Measurements from ENCODE around the gene RRBP1. TPM values are rescaled to one million over a fixed set of nuclear protein-coding genes. Genes with fewer than 3 reads are reported as not detected.

The RRBP1 gene
- total and polyA plus RNA-seq, 3 donors from 2014 or later, result 93.8 to 146 (median 144) TPM

DNA sequence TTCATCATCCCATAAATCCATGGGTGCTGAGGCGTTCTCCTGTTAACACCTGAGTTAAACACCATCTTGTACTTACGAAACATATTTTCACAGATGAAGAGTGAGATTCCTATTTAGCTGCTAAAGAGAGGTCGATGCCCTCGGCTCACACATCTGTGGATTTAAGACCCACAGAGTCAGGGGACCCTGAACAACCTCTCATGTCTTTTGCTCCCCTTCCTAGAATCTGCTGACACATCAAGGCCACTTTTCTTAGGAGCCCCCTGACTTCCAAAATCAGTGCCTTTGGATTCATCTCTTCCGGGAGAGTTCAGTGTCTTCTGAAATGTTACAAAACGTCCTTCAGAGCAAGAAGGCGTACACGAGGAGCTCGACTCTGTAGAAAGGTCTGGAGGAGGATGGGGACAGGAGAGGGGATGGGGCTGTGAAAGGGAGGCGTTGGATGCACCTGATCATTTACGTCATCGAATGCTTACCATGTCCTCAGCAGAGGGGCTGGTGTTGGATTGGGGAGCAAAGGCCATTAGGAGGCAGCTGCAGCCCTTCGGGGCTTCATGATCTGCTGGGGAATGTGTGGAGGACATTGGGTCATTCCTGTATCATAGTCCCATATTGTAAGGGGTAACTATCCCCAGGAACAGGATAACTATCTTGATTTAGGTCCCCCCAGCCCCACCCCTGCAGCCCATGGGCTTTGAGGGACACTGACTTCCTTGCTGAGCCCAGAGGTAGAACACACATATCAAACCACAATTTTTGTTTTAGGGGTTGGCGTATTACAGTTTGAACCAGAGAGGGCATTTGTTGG lies 40.7 kb upstream of the RRBP1 start:
- DNase-seq, result no peak
- no peaks in the 10 kb centered on the region for H3K36me3 ChIP-seq (ENCODE audit: low read depth, missing control alignments)
- no peaks in the 10 kb centered on the region for H3K27me3 ChIP-seq
- intact Hi-C loops (cut with DNase I; ENCODE audit: low total_unique reads), result no loop called here
- no peak for TF ChIP-seq POLR2A (IDR thresholded peaks at IDR 0.05)
- TF ChIP-seq, protein P1, sequence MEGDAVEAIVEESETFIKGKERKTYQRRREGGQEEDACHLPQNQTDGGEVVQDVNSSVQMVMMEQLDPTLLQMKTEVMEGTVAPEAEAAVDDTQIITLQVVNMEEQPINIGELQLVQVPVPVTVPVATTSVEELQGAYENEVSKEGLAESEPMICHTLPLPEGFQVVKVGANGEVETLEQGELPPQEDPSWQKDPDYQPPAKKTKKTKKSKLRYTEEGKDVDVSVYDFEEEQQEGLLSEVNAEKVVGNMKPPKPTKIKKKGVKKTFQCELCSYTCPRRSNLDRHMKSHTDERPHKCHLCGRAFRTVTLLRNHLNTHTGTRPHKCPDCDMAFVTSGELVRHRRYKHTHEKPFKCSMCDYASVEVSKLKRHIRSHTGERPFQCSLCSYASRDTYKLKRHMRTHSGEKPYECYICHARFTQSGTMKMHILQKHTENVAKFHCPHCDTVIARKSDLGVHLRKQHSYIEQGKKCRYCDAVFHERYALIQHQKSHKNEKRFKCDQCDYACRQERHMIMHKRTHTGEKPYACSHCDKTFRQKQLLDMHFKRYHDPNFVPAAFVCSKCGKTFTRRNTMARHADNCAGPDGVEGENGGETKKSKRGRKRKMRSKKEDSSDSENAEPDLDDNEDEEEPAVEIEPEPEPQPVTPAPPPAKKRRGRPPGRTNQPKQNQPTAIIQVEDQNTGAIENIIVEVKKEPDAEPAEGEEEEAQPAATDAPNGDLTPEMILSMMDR (IDR thresholded peaks at IDR 0.05), result no peak
- H3K4me1 ChIP-seq, result no peaks in the 10 kb centered on the region
- H3K9me3 ChIP-seq, result no peaks in the 10 kb centered on the region
- no peak overlapping the region for H3K4me3 ChIP-seq
- no peak overlapping the region for H3K27ac ChIP-seq
- WGBS, 2 donors, result 81 to 86% methylated on average over 14 of the region's 14 CpGs

DNA sequence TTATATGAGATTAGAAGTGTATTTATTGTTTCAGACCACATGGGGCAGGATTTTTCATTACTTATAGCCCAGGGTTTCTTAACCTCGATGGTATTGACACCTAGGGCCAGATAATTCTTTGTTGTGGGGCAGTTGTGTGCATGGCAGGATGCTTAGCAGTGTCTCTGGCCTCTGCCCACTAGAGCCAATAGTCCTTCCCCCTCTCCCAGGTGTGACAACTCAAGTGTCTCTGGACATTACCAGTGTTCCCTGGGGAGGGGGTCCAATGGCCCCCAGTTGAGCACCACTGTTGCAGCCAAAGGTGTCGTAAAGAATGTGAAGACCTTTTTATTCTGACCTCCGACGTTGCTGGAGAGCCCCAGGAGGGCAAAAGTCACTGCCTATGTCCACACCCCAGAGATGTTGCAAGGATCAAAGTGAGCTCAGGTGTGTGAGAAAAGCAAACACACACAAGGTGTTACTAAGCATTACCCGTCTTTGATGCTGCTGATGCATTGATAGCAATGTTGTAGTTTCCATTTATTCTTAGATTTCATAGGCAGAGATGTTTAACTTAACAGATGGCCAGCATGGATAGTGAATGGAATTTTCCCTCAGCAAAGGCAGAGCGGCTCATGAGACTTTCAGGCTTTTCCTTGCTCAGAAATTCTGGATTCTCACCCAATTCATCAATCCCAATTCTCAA lies 39.9 kb upstream of the RRBP1 start:
- Histone ChIP-seq H3K36me3 (ENCODE audit: low read depth, missing control alignments) (no peaks in the 10 kb centered on the region), H3K4me3 (no peak overlapping the region), H3K9me3 (no peaks in the 10 kb centered on the region), H3K4me1 (no peaks in the 10 kb centered on the region), H3K27me3 (no peaks in the 10 kb centered on the region), H3K27ac (no peak overlapping the region)
- TF ChIP-seq, protein P1 (IDR thresholded peaks at IDR 0.05), result no peak
- TF ChIP-seq POLR2A (IDR thresholded peaks at IDR 0.05), result no peak
- no peak for DNase-seq
- WGBS, 2 donors, result 74 to 78% methylated on average over 6 of the region's 6 CpGs
- intact Hi-C loops (cut with DNase I; ENCODE audit: low total_unique reads), result no loop called here

DNA sequence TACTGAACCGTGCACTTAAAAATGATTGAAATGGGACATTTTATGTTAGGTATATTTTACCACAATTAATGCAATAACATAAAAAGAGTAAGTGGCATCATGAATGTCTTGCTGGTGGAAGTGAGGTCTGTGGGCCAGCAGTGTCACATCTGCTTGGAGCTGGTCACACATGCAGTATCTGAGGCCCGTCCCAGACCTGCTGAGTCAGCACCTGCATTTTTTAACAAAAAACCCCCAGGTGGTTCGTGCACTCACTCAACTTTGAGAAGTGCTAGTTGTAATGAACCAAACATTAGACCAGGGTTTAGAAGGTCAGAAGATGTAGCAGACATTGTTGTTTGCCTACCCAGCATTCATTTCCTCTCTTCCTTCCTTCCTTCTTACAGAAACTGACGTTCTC lies 38.7 kb upstream of the RRBP1 start:
- intact Hi-C loops (cut with DNase I; ENCODE audit: low total_unique reads), result no loop called here
- DNase-seq, result no peak
- WGBS, 2 donors, result 87 to 96% methylated on average over 4 of the region's 4 CpGs

DNA sequence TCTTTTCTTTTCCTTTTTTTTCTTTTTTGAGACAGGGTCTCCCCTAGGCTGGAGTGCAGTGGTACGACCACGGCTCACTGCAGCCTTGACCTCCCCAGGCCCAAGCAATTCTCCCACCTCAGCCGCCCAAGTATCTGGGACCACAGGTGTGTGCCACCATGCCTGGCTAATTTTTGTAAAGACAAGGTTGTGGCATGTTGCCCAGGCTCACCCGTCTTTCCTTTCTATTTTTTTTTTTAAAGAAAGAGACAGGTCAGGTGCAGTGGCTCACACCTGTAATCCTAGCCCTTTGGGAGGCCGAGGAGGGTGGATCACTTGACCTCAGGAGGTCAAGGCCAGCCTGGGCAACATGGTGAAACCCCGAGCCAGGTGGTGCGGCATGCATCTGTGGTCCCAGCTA lies 34.3 kb upstream of the RRBP1 start:
- no peak for DNase-seq
- Histone ChIP-seq H3K27ac (no peak overlapping the region), H3K4me3 (no peak overlapping the region), H3K36me3 (ENCODE audit: low read depth, missing control alignments) (no peaks in the 10 kb centered on the region), H3K9me3 (no peaks in the 10 kb centered on the region), H3K4me1 (peaks cover 2% of the 10 kb centered on the region), H3K27me3 (no peaks in the 10 kb centered on the region)
- 69 to 90% methylated on average over 4 to 7 of the region's 7 CpGs for WGBS, 2 donors
- TF ChIP-seq, protein P1 (IDR thresholded peaks at IDR 0.05), result no peak
- TF ChIP-seq POLR2A (IDR thresholded peaks at IDR 0.05), result no peak
- intact Hi-C loops (cut with DNase I; ENCODE audit: low total_unique reads), result no loop called here

More for the DNA sequence above, 38.7 kb upstream of the RRBP1 start:
- Histone ChIP-seq H3K9me3 (no peaks in the 10 kb centered on the region), H3K4me1 (no peaks in the 10 kb centered on the region), H3K27me3 (no peaks in the 10 kb centered on the region), H3K27ac (no peak overlapping the region), H3K36me3 (ENCODE audit: low read depth, missing control alignments) (no peaks in the 10 kb centered on the region), H3K4me3 (no peak overlapping the region)
- TF ChIP-seq, protein P1 (IDR thresholded peaks at IDR 0.05), result no peak
- TF ChIP-seq POLR2A (IDR thresholded peaks at IDR 0.05), result no peak
